ENCODE data around the gene OR1L8.

DNA sequence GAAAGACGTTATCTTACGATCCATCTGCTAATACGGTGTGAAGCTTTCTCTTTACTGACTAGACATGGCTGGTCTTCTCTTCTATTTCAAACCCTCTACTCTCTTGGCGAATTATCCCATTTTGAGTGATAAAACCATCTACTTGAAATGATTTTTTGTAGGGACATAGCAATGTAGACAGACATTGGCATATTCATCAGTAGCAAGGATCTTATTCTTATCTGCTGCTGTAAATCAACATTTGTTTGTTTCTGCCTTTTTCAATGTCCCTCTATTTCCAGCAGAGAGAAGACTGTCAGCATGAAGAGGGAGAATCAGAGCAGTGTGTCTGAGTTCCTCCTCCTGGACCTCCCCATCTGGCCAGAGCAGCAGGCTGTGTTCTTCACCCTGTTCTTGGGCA lies 64.3 kb downstream of the OR1L8 start, which contains the start of gene OR1J4:
- TF ChIP-seq POLR2A (IDR thresholded peaks at IDR 0.05): no peak
- TF ChIP-seq, protein P1, sequence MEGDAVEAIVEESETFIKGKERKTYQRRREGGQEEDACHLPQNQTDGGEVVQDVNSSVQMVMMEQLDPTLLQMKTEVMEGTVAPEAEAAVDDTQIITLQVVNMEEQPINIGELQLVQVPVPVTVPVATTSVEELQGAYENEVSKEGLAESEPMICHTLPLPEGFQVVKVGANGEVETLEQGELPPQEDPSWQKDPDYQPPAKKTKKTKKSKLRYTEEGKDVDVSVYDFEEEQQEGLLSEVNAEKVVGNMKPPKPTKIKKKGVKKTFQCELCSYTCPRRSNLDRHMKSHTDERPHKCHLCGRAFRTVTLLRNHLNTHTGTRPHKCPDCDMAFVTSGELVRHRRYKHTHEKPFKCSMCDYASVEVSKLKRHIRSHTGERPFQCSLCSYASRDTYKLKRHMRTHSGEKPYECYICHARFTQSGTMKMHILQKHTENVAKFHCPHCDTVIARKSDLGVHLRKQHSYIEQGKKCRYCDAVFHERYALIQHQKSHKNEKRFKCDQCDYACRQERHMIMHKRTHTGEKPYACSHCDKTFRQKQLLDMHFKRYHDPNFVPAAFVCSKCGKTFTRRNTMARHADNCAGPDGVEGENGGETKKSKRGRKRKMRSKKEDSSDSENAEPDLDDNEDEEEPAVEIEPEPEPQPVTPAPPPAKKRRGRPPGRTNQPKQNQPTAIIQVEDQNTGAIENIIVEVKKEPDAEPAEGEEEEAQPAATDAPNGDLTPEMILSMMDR (IDR thresholded peaks at IDR 0.05): no peak
- TF ChIP-seq EP300 (IDR thresholded peaks at IDR 0.05): no peak
- TF ChIP-seq POLR2AphosphoS5 (IDR thresholded peaks at IDR 0.05): no peak
